Mucosa of rectum (tissue), 2 donors: ENCODE results near the gene MAD2L1BP.

ENCODE experiments used
- H3K27ac ChIP-seq, 2 donors: one replicate each; pipeline ENCODE4 v1.7.0; 2013; ENCODE audit warnings: inconsistent platforms in 2 of 2, low read depth in 2 of 2, low read length in 2 of 2
- H3K27me3 ChIP-seq, 2 donors: one replicate each; pipeline ENCODE4 v1.7.0; 2013; ENCODE audit warnings: low read length in 2 of 2; ENCODE audit not compliant: control insufficient read depth in 2 of 2, insufficient read depth in 2 of 2
- H3K36me3 ChIP-seq, 2 donors: one replicate each; pipeline ENCODE4 v1.7.0; 2013; ENCODE audit warnings: low read length in 2 of 2; ENCODE audit not compliant: control insufficient read depth in 2 of 2, insufficient read depth in 2 of 2
- H3K4me1 ChIP-seq, 2 donors: one replicate each; pipeline ENCODE4 v1.7.0; 2013; ENCODE audit warnings: low read length in 2 of 2, mild to moderate bottlenecking in 1 of 2; ENCODE audit not compliant: control insufficient read depth in 2 of 2, insufficient read depth in 2 of 2
- H3K4me3 ChIP-seq, 2 donors: one replicate each; pipeline ENCODE4 v1.7.0; 2013; ENCODE audit warnings: low read length in 2 of 2
- H3K9ac ChIP-seq, 2 donors: one replicate each; pipeline ENCODE4 v1.7.0; 2013; ENCODE audit warnings: low read length in 2 of 2, low read depth in 1 of 2, mild to moderate bottlenecking in 1 of 2
- H3K9me3 ChIP-seq, 2 donors: one replicate each; pipeline ENCODE4 v1.7.0; 2013; ENCODE audit warnings: low read length in 2 of 2; ENCODE audit not compliant: control insufficient read depth in 2 of 2
- donor health status: healthy.
- donor health status: Normal muscosa, but diverticular disease.

The MAD2L1BP gene

GRCh38 chr6:43681303-43681702 is 45.7 kb downstream of the MAD2L1BP start:
- no peaks in the 10 kb centered on the region for H3K27me3 ChIP-seq
- H3K4me1 ChIP-seq = peaks cover 46 to 63% of the 10 kb centered on the region in 2 donors
- H3K9ac ChIP-seq = no peak overlapping the region
- peak overlapping the region; percentile 59 to 74 for H3K27ac ChIP-seq
- no peaks in the 10 kb centered on the region for H3K9me3 ChIP-seq
- no peak overlapping the region for H3K4me3 ChIP-seq
- peaks cover 22 to 49% of the 10 kb centered on the region in 2 donors for H3K36me3 ChIP-seq

DNA sequence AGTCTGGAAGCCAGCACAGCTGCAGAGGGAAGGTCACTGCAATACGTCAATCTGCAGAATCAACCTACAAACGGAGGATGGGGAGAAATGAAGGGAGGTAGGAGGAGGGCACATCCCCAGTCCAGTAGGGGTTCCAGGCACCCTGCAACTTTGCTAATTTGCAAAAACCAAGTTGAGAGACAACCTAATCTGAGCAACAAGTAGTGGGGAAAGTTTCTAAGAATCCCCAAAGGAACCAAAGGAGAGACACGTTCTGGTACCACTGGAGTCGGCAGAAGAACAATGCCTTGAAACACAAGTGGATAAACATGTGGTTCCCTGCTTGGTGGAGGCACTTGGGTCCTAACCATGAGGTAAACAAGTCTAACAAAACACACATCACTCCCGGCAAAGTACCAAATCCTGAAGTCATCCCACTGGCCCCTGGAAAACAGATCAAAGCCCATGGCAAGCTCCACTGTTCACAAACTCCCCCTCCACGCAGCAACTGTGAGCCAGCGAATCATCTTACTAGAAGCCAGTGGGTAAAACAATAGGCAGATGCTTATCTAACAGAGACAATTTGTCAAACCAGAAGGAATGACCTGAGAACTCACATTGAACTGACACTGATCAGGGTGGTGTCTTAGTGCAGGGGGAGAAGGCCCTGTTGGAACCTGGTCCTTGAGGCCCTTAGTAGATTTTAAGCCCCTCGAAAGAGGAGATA is 47.2 kb downstream of the MAD2L1BP start:
- Histone ChIP-seq H3K9me3 (no peaks in the 10 kb centered on the region), H3K4me3 (no peak overlapping the region), H3K9ac (no peak overlapping the region), H3K27ac (peak overlapping the region; percentile 52 to 59), H3K4me1 (peaks cover 49 to 60% of the 10 kb centered on the region in 2 donors), H3K36me3 (peaks cover 11 to 34% of the 10 kb centered on the region in 2 donors), H3K27me3 (no peaks in the 10 kb centered on the region)

GRCh38 chr6:43683708-43684455 is 48.2 kb downstream of the MAD2L1BP start:
- Histone ChIP-seq H3K9ac (no peak overlapping the region), H3K9me3 (no peaks in the 10 kb centered on the region), H3K27ac (peak overlapping the region; percentile 11 to 58), H3K36me3 (peaks cover 5 to 24% of the 10 kb centered on the region in 2 donors), H3K4me3 (no peak overlapping the region), H3K4me1 (peaks cover 50 to 60% of the 10 kb centered on the region in 2 donors), H3K27me3 (no peaks in the 10 kb centered on the region)

- H3K27me3 ChIP-seq = no peaks in the 10 kb centered on the region
- H3K36me3 ChIP-seq = peaks cover 0 to 5% of the 10 kb centered on the region in 2 donors
- H3K4me1 ChIP-seq = peaks cover 37 to 49% of the 10 kb centered on the region in 2 donors
- no peaks in the 10 kb centered on the region for H3K9me3 ChIP-seq
- H3K9ac ChIP-seq = peak overlapping the region; percentile 94 to 95
- H3K27ac ChIP-seq = peak overlapping the region; percentile 78 to 89
- H3K4me3 ChIP-seq = peak overlapping the region; percentile 96 to 99
These were observed 51.4 kb downstream of the MAD2L1BP start for GRCh38 chr6:43687079-43687436.

- Histone ChIP-seq H3K27me3 (no peaks in the 10 kb centered on the region), H3K27ac (peak within 1 kb of the TSS; percentile 78 to 89), H3K4me3 (peak within 1 kb of the TSS; percentile 96 to 99), H3K36me3 (peaks cover 0 to under 1% of the 10 kb centered on the region in 2 donors), H3K9ac (peak within 1 kb of the TSS; percentile 94 to 95), H3K4me1 (peaks cover 31 to 42% of the 10 kb centered on the region in 2 donors), H3K9me3 (no peaks in the 10 kb centered on the region)
These were observed 52.1 kb downstream of the MAD2L1BP start, which contains the start of gene MRPS18A for GRCh38 chr6:43687437-43688347. Gene MRPS18A, minus strand, starts transcription at chr6:43687791. Its CDS starts 12 bp downstream, at chr6:43687779.

GRCh38 chr6:43689421-43689820 is 53.8 kb downstream of the MAD2L1BP start:
- H3K36me3 ChIP-seq = no peaks in the 10 kb centered on the region
- H3K27me3 ChIP-seq = no peaks in the 10 kb centered on the region
- H3K27ac ChIP-seq = no peak overlapping the region
- no peak overlapping the region for H3K9ac ChIP-seq
- H3K4me1 ChIP-seq = peaks cover 18 to 25% of the 10 kb centered on the region in 2 donors
- H3K4me3 ChIP-seq = no peak overlapping the region
- H3K9me3 ChIP-seq = no peaks in the 10 kb centered on the region
